ENCODE results near the gene CA10. TPM values are rescaled to one million over a fixed set of nuclear protein-coding genes. Genes with fewer than 3 reads are reported as not detected.

CA10 gene
- total RNA-seq, 2 donors from 2014 or later: 0.22 to 0.37 TPM

- H3K4me1 Mint-ChIP-seq: no peaks in the 10 kb centered on the region
- TF ChIP-seq CTCF (conservative IDR thresholded peaks at IDR 0.05): peak; percentile 94
- H3K27me3 Mint-ChIP-seq (ENCODE audit: insufficient read depth): peaks cover 24% of the 10 kb centered on the region
- H3K27ac Mint-ChIP-seq: no peak overlapping the region
- no peaks in the 10 kb centered on the region for H3K36me3 Mint-ChIP-seq (ENCODE audit: low read depth)
- Histone ChIP-seq H3K4me3 (ENCODE audit: low read length) (no peak overlapping the region), H3K27me3 (ENCODE audit: control insufficient read depth, insufficient read depth, low read length, poor library complexity, severe bottlenecking) (no peaks in the 10 kb centered on the region), H3K36me3 (ENCODE audit: control insufficient read depth, insufficient read depth, low read length) (no peaks in the 10 kb centered on the region), H3K27ac (ENCODE audit: low read depth, low read length) (no peak overlapping the region), H3K9ac (ENCODE audit: extremely low read depth, low read length, poor library complexity, severe bottlenecking) (no peak overlapping the region), H3K4me1 (ENCODE audit: control insufficient read depth, insufficient read depth, low read length) (no peaks in the 10 kb centered on the region), H3K9me3 (ENCODE audit: control insufficient read depth, low read length) (no peaks in the 10 kb centered on the region)
- no peak overlapping the region for H3K4me3 Mint-ChIP-seq
- DNase-seq: peak; percentile 86
- WGBS, 2 experiments (ENCODE audit: insufficient coverage in 1 of 2, insufficient read length in 1 of 2): 6 to 52% methylated on average over 2 to 7 of the region's 7 CpGs
- no peaks in the 10 kb centered on the region for H3K9me3 Mint-ChIP-seq
These were observed 51.8 kb downstream of the CA10 start for GRCh38 chr17:52106638-52107261.

- H3K4me3 ChIP-seq (ENCODE audit: low read length): no peak overlapping the region
- Mint-ChIP-seq H3K9me3 (no peaks in the 10 kb centered on the region), H3K27ac (no peak overlapping the region), H3K36me3 (ENCODE audit: low read depth) (no peaks in the 10 kb centered on the region), H3K27me3 (ENCODE audit: insufficient read depth) (peaks cover 21% of the 10 kb centered on the region), H3K4me1 (no peaks in the 10 kb centered on the region), H3K4me3 (no peak overlapping the region)
- no peaks in the 10 kb centered on the region for H3K36me3 ChIP-seq (ENCODE audit: control insufficient read depth, insufficient read depth, low read length)
- no peak for DNase-seq
- H3K9ac ChIP-seq (ENCODE audit: extremely low read depth, low read length, poor library complexity, severe bottlenecking): no peak overlapping the region
- H3K27ac ChIP-seq (ENCODE audit: low read depth, low read length): no peak overlapping the region
- TF ChIP-seq CTCF (conservative IDR thresholded peaks at IDR 0.05): no peak
- 87 to 88% methylated on average over 7 to 8 of the region's 8 CpGs for WGBS, 2 experiments (ENCODE audit: insufficient coverage in 1 of 2, insufficient read length in 1 of 2)
- H3K4me1 ChIP-seq (ENCODE audit: control insufficient read depth, insufficient read depth, low read length): no peaks in the 10 kb centered on the region
- H3K27me3 ChIP-seq (ENCODE audit: control insufficient read depth, insufficient read depth, low read length, poor library complexity, severe bottlenecking): no peaks in the 10 kb centered on the region
- no peaks in the 10 kb centered on the region for H3K9me3 ChIP-seq (ENCODE audit: control insufficient read depth, low read length)
These were observed 52.4 kb downstream of the CA10 start for GRCh38 chr17:52106072-52106471.

- peaks cover 18% of the 10 kb centered on the region for H3K27me3 Mint-ChIP-seq (ENCODE audit: insufficient read depth)
- H3K9ac ChIP-seq (ENCODE audit: extremely low read depth, low read length, poor library complexity, severe bottlenecking): no peak overlapping the region
- H3K27me3 ChIP-seq (ENCODE audit: control insufficient read depth, insufficient read depth, low read length, poor library complexity, severe bottlenecking): no peaks in the 10 kb centered on the region
- no peaks in the 10 kb centered on the region for H3K9me3 Mint-ChIP-seq
- no peak overlapping the region for H3K27ac Mint-ChIP-seq
- no peak for TF ChIP-seq CTCF (conservative IDR thresholded peaks at IDR 0.05)
- H3K36me3 Mint-ChIP-seq (ENCODE audit: low read depth): no peaks in the 10 kb centered on the region
- H3K4me3 Mint-ChIP-seq: no peak overlapping the region
- no peaks in the 10 kb centered on the region for H3K4me1 ChIP-seq (ENCODE audit: control insufficient read depth, insufficient read depth, low read length)
- 78% methylated on average over 1 of the region's 1 CpG; no CpG with 5 or more reads in 1 of the 2 experiments for WGBS, 2 experiments (ENCODE audit: insufficient coverage in 1 of 2, insufficient read length in 1 of 2)
- no peaks in the 10 kb centered on the region for H3K4me1 Mint-ChIP-seq
- no peak overlapping the region for H3K27ac ChIP-seq (ENCODE audit: low read depth, low read length)
- DNase-seq: no peak
- H3K36me3 ChIP-seq (ENCODE audit: control insufficient read depth, insufficient read depth, low read length): no peaks in the 10 kb centered on the region
- H3K4me3 ChIP-seq (ENCODE audit: low read length): no peak overlapping the region
- H3K9me3 ChIP-seq (ENCODE audit: control insufficient read depth, low read length): no peaks in the 10 kb centered on the region
These were observed 52.9 kb downstream of the CA10 start for GRCh38 chr17:52105591-52105990.
